Stimulated activated CD8-positive, alpha-beta memory T cell treated with anti-CD3 and anti-CD28 coated beads, Interleukin-15, amount 100 ng/mL, for 48 hours (primary cell): ENCODE data around the gene GCNT2.
"Not testable (repeated sequence)": the region's sequence is repeated elsewhere in the genome, so short reads cannot be mapped to it uniquely, and the experiment has no call there.

Source experiments
- DNase-seq, 2 donors: peaks; one replicate each; pipeline ENCODE4 v3.0.0-alpha.2; 2020; ENCODE audit warnings: low read depth in 2 of 2

Gene GCNT2

GRCh38 chr6:10521104-10521808, at the start of gene GCNT2:
Gene GCNT2, plus strand, starts transcription at chr6:10521351. Its CDS starts 7,561 bp downstream, at chr6:10528912.
- no peak for DNase-seq

GRCh38 chr6:10472634-10473033, 48.5 kb upstream of the GCNT2 start:
- no peak for DNase-seq

DNA sequence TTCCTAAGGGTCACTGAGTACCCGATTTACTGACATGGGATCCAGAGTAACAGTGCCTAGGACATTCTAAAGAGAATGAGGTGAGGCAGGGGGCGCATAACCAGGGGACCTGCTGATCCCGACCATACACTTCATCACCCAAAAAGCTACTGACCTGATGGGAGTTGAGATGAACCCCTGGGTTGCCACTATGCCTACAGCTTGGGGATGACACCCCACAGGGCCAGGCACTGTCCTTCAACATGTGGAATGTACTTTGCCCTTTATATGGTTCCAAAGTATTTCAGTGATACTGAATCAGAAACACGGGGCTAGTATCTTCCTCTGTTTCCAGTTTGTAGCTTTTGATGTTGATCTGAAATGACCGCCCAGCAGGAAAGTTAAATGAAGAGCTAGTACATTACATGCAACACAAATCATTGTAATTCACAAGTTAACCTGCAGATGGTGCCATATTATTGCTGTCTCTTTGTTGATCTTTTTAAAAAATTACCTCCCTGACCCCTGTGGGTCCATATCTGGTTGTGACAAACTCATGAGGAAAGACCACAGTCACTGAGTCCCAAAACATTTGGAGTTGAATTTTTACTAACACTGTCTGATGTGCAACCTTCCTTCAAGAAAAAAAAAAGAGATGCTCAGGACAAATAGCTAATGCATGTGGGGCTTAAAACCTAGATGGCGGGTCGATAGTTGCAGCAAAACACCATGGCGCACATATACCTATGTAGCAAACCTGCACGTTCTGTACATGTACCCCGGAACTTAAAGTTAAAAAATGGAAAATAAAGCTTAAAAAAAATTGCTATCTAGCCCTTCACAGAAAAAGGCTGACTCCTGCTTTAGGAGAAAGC, 42.7 kb upstream of the GCNT2 start:
- no peak for DNase-seq

DNA sequence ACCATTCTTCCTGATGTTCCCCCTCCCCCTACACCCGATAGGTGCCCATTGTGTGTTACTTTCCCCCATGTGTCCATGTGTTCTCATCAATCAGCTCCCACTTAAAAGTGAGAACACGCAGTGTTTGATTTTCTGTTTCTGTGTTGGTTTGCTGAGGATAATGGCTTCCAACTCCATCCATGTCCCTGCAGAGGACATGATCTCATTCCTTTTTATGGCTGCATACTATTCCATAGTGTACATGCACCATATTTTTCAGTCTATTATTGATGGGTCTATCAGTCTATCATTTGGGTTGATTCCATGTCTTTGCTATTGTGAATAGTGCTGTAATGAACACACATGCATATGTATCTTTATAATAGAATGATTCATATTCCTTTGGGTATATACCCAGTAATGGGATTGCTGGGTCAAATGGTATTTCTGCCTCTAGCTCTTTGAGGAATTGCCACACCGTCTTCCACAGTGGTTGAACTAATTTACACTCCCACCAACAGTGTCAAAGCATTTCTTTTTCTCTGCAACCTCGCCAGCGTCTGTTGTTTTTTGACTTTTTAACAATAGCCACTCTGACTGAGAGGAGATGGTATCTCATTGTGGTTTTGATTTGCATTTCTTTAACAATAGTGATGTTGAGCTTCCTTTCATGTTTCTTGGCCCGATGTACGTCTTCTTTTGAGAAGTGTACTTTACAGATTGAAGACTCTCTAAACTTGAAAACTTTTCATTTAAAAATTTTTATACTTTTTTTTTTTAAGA, 41.0 kb upstream of the GCNT2 start:
- DNase-seq = no peak

- no peak for DNase-seq
These were observed 40.0 kb upstream of the GCNT2 start for GRCh38 chr6:10481101-10481500.

GRCh38 chr6:10482636-10483257, 38.4 kb upstream of the GCNT2 start:
- DNase-seq = no peak

DNA sequence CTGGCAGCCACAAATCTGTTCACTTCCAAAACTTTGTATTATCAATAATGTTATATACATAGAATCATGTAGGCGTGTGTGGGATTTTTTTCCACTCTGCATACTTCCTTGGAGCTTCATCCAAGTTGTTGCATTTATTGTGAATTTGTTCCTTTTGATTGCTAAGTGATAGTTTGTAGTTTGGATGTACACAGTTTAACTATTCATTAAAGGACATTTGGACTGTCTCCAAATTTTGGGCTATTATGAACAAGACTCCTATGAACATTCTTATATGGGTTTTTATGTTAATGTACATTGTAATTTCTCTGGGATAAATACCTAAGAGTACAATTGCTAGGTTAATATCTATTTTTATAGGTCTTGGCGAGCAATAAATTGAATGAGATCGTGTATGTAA, 36.2 kb upstream of the GCNT2 start:
- DNase-seq = no peak

GRCh38 chr6:10485406-10485805, 35.7 kb upstream of the GCNT2 start:
- DNase-seq = no peak

- DNase-seq = no peak
These were observed 34.9 kb upstream of the GCNT2 start for GRCh38 chr6:10486215-10486614.

DNA sequence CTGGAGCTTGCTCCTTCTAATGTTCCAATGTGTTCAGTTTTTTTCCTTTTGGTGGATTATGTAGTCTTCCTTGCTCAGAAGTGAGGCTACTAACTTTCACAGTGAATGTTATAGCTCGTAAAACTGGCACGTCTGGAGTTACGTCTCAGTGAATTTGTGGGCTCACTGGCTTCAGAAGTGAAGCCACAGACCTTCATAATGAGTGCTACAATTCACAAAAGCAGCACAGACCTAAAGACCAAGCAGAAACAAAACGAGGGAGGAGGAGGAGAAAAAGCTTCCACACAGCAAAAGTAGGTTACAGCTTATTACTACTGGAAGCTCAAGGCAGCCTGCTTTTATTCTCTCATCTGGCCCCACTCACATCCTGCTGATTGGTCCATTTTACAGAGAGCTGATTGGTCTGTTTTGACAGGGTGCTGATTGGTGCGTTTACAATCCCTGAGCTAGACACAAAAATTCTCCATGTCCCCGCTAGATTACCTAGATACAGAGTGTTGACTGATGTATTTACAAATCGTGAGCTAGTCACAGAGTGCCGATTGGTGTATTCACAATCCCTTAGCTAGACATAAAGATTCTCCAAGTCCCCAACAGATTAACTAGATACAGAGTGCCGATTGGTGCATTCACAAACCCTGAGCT, 34.1 kb upstream of the GCNT2 start:
- DNase-seq = not testable (repeated sequence)

DNA sequence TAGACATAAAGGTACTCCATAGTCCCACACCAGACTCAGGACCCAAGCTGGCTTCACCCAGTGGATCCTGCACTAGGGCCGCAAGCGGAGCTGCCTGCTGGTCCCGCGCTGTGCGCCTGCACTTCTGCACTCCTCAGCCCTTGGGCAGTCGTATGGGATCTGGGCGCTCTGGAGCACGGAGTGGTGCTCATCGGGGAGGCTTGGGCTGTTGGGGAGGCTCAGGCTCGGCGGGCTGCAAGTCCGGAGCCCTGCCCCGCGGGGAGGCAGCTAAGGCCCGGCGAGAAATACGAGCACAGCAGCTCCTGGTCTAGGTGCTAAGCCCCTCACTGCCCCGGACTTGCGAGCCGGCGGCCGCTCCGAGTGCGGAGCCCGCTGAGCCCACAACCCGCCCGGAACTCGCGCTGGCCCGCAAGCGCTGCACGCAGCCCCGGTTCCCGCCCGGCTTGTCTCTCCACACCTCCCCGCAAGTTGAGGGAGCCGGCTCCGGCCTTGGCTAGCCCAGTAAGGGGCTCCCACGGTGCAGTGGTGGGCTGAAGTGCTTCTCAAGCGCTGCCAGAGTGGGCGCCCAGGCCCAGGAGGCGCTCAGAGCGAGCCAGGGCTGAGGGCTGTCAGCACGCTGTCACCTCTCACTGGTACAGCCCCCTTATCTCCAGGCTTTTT, 33.4 kb upstream of the GCNT2 start:
- DNase-seq = no peak

DNA sequence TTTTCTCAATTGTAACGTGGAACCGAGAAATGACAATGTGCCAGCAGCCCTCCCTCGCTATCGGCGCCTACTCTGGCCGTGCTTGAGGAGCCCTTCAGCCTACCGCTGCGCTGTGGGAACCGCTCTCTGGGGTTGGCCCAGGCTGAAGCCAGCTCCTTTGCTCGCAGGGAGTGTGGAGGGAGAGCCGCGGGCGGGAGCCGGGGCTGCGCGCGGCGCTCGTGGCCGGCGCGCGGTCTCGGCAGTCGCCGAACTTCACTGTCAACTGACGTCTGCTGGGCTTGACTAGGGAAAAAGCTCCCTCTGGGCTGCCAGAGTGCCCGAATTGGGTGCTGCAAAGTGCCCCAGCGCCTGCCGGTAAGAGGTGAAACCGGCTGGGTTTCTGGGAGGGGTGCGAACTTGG, 29.7 kb upstream of the GCNT2 start:
- DNase-seq = no peak

DNA sequence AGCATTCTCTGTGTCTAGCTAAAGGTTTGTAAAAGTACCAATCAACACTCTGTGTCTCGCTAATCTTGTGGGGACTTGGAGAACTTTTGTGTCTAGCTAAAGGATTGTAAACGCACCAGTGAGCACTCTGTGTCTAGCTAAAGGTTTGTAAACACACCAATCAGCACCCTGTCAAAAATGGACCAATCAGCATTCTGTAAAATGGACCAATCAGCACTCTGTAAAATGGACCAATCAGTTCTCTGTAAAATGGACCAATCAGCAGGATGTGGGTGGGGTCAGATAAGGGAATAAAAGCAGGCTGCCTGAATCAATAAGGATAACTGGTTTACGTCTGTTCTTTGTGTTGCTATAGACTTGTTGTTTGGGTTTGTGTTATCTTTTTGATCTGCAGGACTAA, 29.2 kb upstream of the GCNT2 start:
- DNase-seq = not testable (repeated sequence)

DNA sequence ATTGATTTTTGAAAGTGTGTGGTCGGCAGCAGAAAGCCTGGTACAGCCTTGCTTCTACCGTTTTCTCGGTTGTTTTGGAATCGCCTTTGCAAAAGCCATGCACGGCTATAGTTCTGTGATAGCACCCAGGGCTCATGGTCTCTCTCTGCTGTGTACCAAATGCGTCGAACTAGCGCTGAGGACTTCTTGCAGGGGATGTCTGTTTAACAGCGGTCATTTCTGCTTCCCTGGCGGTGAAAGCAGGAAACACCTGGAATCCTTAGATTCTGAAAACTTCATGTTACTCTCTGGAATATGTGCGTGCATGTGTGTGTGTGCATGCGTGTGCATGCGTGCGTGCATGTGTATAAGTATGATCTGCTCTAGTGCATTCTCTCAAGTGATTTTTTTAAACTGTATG, 26.1 kb upstream of the GCNT2 start:
- DNase-seq = no peak

DNA sequence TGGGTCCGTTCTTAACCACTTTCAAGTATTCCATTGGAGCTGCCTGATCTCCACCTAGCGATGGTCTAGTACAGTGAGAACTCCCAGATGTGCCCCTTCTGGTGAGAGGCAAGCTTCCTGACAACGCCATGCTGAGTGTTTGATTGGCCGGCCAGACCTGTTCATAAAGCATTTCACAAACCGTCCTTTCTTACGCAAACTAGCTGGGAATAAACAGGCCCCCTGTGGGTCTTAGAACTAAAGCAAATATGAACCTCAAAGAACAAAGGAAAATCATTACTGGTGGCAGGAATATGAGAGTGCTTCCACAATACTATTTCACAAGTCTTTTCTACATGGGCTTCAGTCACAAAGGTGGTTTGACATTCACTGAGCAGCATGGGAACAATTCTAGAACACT, 15.6 kb upstream of the GCNT2 start:
- no peak for DNase-seq

DNA sequence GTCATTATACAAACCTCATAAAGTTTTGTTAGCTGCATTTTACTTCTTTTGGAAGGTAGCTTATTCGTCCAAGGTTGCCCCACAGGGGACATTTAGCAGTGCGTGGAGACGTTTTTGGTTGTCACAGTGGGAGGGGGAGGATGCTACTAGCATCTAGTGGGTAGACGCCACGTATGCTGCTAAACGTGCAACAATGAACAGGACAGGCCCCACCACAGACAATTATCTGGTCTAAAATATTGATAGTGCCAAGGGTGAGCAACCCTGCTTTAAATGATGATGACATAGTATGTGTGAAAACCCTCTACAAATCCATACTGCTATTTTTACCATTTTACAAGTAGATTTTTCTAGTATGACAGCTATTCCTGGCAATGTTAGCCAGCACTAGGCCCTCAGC, 13.9 kb upstream of the GCNT2 start:
- no peak for DNase-seq

- no peak for DNase-seq
These were observed 13.4 kb upstream of the GCNT2 start for GRCh38 chr6:10507715-10508114.

GRCh38 chr6:10510592-10511367, 10.4 kb upstream of the GCNT2 start:
- DNase-seq = peak; percentile 17 to 35

GRCh38 chr6:10511477-10511876, 9.7 kb upstream of the GCNT2 start:
- no peak for DNase-seq

GRCh38 chr6:10513544-10513943, 7.6 kb upstream of the GCNT2 start:
- DNase-seq = no peak
